ENCODE results near the gene ARHGEF11. TPM values are rescaled to one million over a fixed set of nuclear protein-coding genes. Genes with fewer than 3 reads are reported as not detected.

The ARHGEF11 gene
- total RNA-seq, 6 experiments from 2014 or later: 21.3 to 24.8 (median 22.4) TPM

DNA sequence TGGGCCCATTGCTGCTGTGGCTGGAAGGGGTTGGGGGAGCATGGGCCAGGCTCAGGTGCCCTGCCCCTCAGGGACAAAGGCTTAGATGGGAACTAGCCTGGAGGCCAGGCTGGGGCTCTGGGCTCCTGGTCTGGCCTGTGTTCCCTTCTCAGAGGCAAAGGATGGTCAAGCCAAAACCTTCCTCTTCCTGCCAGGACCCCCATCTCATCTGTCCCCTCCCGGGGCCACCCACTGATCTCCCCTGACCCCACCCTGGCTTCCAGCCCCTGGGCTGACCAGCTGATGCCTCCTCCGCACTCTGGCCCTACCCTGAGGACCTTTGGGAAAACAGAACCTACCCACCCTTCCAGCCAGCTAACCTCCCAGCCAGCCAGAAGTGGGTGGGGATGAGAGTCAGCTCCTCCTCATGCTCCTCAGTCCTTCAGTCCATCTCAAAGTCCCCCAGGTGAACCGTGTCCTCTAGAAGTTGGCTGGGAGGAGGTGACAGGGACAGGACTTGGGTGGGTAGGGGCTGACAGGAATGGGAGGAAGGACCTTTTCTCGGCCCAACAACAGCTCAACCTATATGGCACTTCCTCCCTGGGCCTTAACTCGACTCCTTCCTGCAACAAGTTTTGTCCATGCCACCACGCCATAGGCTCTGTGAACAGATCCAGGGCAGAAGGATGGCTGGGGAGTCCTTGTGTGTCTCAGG lies 144.5 kb downstream of the ARHGEF11 start:
- Mint-ChIP-seq H3K36me3 (ENCODE audit: low read depth) (peaks cover 7% of the 10 kb centered on the region; the same call in 1 of the 2 replicates), H3K4me1 (ENCODE audit: low read depth) (peaks cover 55% of the 10 kb centered on the region), H3K4me3 (no peak overlapping the region), H3K9me3 (no peaks in the 10 kb centered on the region), H3K27me3 (ENCODE audit: insufficient read depth) (peaks cover 6% of the 10 kb centered on the region), H3K27ac (no peak overlapping the region)
- TF ChIP-seq, protein P1, sequence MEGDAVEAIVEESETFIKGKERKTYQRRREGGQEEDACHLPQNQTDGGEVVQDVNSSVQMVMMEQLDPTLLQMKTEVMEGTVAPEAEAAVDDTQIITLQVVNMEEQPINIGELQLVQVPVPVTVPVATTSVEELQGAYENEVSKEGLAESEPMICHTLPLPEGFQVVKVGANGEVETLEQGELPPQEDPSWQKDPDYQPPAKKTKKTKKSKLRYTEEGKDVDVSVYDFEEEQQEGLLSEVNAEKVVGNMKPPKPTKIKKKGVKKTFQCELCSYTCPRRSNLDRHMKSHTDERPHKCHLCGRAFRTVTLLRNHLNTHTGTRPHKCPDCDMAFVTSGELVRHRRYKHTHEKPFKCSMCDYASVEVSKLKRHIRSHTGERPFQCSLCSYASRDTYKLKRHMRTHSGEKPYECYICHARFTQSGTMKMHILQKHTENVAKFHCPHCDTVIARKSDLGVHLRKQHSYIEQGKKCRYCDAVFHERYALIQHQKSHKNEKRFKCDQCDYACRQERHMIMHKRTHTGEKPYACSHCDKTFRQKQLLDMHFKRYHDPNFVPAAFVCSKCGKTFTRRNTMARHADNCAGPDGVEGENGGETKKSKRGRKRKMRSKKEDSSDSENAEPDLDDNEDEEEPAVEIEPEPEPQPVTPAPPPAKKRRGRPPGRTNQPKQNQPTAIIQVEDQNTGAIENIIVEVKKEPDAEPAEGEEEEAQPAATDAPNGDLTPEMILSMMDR (IDR thresholded peaks at IDR 0.05): no peak
- DNase-seq: no peak

DNA sequence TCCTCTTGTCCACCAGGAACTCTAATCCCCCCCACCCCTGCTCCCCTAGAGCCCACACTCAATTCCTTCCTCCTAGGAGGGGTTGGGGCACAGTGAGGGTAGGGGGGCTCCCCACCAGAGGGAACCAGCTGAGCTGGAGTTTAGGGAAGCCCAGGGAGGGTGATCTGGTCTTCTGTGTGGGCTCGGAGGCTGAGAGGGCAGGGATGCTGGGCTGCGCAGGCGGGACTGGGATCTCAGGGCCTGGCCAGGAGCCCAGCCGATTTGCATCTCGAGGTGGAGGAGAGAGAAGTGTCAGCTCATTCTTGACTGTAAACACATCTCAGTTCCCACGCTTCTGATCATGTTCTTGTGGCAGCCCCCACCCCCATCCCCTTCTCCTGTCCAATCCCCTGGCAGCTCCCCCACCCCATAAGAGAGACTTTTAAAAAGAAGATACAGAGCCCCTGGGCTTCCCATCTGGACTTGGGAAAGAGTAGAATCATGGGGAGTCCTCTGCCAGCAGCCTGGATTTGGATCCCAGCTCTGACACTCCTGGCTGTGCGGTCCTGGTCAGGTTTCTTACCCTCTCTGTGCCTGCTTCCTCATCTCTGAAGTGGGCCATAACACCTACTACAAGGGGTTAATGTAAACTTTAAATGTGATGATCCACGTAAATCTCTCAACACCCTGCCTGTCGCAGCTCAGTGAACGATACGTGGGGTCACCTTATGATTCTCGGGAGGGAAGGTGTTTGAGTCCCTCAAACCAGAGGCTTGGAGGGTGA lies 145.4 kb downstream of the ARHGEF11 start:
- H3K27ac Mint-ChIP-seq: no peak overlapping the region
- H3K27me3 Mint-ChIP-seq (ENCODE audit: insufficient read depth): peaks cover 1% of the 10 kb centered on the region
- no peak for DNase-seq
- H3K9me3 Mint-ChIP-seq: no peaks in the 10 kb centered on the region
- TF ChIP-seq, protein P1 (IDR thresholded peaks at IDR 0.05): no peak
- H3K4me3 Mint-ChIP-seq: no peak overlapping the region
- peaks cover 7% of the 10 kb centered on the region; the same call in 1 of the 2 replicates for H3K36me3 Mint-ChIP-seq (ENCODE audit: low read depth)
- peaks cover 64% of the 10 kb centered on the region for H3K4me1 Mint-ChIP-seq (ENCODE audit: low read depth)

DNA sequence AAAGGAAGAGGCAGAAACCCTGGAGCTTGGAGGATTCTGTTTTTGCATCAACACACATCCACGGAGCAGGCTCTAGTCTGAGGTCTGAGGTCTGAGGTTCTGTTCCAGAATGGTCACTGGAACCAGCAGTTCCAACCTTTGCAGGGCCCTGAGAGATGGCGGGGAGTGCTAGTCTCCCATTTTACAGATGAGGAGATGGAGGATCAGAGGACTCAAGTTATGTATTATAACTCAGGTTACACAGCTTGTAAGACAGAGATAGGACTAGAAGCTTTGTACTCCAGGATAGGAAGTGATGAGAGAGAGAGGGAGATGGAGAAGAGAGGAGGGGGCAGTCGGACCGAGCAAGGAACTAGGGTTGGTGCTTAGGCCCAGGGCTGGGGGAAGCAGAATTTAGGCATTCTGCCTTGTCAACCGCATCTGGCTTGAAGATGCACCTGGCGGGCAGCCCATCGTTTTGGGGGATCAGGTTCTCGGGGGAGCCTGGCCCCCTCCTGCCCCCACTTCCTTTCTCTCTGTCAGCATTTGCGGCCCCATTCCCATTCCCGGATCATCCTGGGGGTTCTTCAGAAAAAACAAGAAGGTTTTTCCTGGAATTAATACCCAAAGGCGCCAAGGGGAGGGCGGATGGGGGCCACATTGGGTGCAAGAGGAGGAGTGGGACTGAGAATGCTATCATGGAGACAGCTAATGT lies 146.4 kb downstream of the ARHGEF11 start:
- H3K9me3 Mint-ChIP-seq: no peaks in the 10 kb centered on the region
- peaks cover 7% of the 10 kb centered on the region; the same call in 1 of the 2 replicates for H3K36me3 Mint-ChIP-seq (ENCODE audit: low read depth)
- H3K27ac Mint-ChIP-seq: no peak overlapping the region; the same call in 1 of the 2 replicates
- H3K27me3 Mint-ChIP-seq (ENCODE audit: insufficient read depth): peaks cover 1% of the 10 kb centered on the region
- no peak for DNase-seq
- no peak overlapping the region for H3K4me3 Mint-ChIP-seq
- TF ChIP-seq, protein P1 (IDR thresholded peaks at IDR 0.05): no peak
- peaks cover 74% of the 10 kb centered on the region for H3K4me1 Mint-ChIP-seq (ENCODE audit: low read depth)

DNA sequence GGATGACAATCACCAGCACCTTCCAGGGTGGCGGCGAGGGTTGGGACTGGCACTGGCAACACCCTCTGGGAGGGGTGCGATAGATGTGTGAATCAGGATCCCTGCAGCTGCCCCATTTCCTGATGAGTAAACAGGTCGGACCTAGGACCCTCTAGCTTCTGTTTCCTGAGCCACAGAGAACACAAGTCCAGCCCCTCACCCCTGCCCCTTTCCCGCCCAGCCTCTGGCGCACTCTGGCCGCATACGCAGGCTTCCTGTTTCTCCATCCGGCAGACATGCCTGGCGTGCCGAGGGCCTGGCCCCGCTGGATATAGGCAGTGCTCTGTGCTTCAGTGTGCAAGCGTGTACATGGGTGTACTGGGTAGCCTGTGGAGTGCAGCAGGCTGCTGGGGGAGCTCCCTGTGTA lies 147.4 kb downstream of the ARHGEF11 start:
- Mint-ChIP-seq H3K27me3 (ENCODE audit: insufficient read depth) (no peaks in the 10 kb centered on the region; the same call in none of the 2 replicates), H3K9me3 (no peaks in the 10 kb centered on the region), H3K4me1 (ENCODE audit: low read depth) (peaks cover 73% of the 10 kb centered on the region), H3K4me3 (no peak overlapping the region; the same call in 1 of the 2 replicates), H3K36me3 (ENCODE audit: low read depth) (peaks cover 7% of the 10 kb centered on the region; the same call in 1 of the 2 replicates), H3K27ac (peak overlapping the region; percentile 95)
- TF ChIP-seq, protein P1 (IDR thresholded peaks at IDR 0.05): no peak
- DNase-seq: no peak

DNA sequence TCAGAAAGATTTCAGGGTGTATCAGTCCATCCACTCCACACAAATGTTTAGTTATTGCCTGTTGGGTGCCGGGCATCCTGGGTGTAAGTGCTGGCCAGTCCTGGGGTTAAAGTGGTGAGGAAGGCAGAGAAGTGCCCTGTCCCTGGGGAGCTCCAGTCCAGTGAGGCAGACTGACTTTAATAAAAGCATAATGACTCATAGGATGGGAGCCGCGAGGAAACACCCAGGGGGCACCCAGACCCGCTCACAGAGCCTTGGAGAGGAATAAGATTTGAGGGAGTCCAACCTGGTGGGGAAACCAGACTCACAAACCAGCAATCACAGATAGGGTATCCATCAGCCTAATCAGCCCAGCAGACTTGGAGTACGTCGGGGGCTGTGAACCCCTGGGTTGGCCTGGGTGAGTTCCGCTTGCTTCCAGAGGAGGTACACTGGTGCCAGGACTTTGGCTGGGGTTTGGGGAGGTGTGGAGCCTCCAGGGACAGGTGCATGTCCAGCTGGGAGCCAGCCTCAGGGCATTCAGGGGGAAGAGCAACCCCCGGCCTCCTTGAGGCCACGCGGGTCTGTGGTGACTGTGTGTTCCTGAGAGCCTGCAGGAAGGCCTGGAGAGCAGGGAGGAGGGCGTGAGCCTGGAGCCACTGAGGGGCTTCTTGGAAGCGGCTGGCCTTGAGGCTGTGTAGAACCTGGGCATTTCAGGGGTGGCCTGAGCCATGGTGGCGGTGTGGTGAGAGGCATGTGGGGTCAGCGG lies 148.3 kb downstream of the ARHGEF11 start:
- Mint-ChIP-seq H3K4me1 (ENCODE audit: low read depth) (peaks cover 64% of the 10 kb centered on the region), H3K36me3 (ENCODE audit: low read depth) (peaks cover 7% of the 10 kb centered on the region; the same call in 1 of the 2 replicates), H3K27ac (peak overlapping the region; percentile 95), H3K4me3 (peak overlapping the region; percentile 82), H3K9me3 (no peaks in the 10 kb centered on the region), H3K27me3 (ENCODE audit: insufficient read depth) (no peaks in the 10 kb centered on the region; the same call in none of the 2 replicates)
- TF ChIP-seq, protein P1 (IDR thresholded peaks at IDR 0.05): no peak
- DNase-seq: peak; percentile 64
